Esophagus squamous epithelium (tissue), 5 donors: ENCODE measurements around the gene DBN1. TPM values are rescaled to one million over a fixed set of nuclear protein-coding genes. Genes with fewer than 3 reads are reported as not detected.

Experiments used
- DNase-seq: peaks from one replicate; lab custom pipeline; 2025; lab: John Stamatoyannopoulos, UW
- H3K27ac ChIP-seq, 4 donors: fragments of 200-600 bp; sonication (generic); one replicate each; pipeline ENCODE4 v1.5.1; 2016 to 2019; ENCODE audit warnings: mild to moderate bottlenecking in 1 of 4
- H3K27me3 ChIP-seq, 4 donors: fragments of 200-600 bp; sonication (generic); 1 replicate in 3 of 4; 2 replicates in 1 of 4; pipeline versions ENCODE4 v1.5.1 to v1.6.0; 2017 to 2021; ENCODE audit warnings: antibody characterized with exemption in 1 of 4
- H3K36me3 ChIP-seq, 3 donors: fragments of 200-600 bp; sonication (generic); one replicate each; pipeline ENCODE4 v1.5.1; 2016 to 2019
- H3K4me1 ChIP-seq, 3 donors: fragments of 200-600 bp; sonication (generic); one replicate each; pipeline ENCODE4 v1.5.1; 2017 to 2019
- H3K4me3 ChIP-seq, 4 donors: fragments of 200-600 bp; sonication (generic); 1 replicate in 3 of 4; 2 replicates in 1 of 4; pipeline ENCODE4 v1.5.1; 2016 to 2019; ENCODE audit warnings: mild to moderate bottlenecking in 2 of 4, moderate library complexity in 1 of 4
- H3K9me3 ChIP-seq, 3 donors: fragments of 200-600 bp; sonication (generic); one replicate each; pipeline ENCODE4 v1.5.1; 2016 to 2019
- CTCF ChIP-seq, 6 experiments: fragments of 450-650 bp in 4 of 6; fragments of 200-600 bp in 2 of 6; sonication (generic) in 2 of 6; IDR thresholded peaks; one replicate each; pipeline ENCODE4 v1.5.1; 2016 to 2019; ENCODE audit warnings: antibody characterized with exemption in 6 of 6, mild to moderate bottlenecking in 4 of 6, moderate library complexity in 4 of 6
- POLR2A ChIP-seq, 4 donors: fragments of 450-650 bp; IDR thresholded peaks; one replicate each; pipeline ENCODE4 v1.6.1; 2017; ENCODE audit warnings: antibody characterized with exemption in 4 of 4, mild to moderate bottlenecking in 4 of 4, moderate library complexity in 3 of 4
- WGBS, 2 donors: methylation state at CpG; one replicate each; pipeline ENCODE4 v1.1.5; 2018; 5-methylcytosine and 5-hydroxymethylcytosine counted together
- intact Hi-C: fragments of 100-400 bp; cut with DNase I; formaldehyde crosslinking; loops from one replicate; pipeline ENCODE4 v1.15.0; 2022
- total RNA-seq, 4 donors: library from RNA; depleted of rRNA; stranded (reverse); fragments of >200 nt; gene quantifications; one replicate each; pipeline ENCODE4 v1.1.0, GENCODE V29; 2016
- donor health status: DM: yes; HTN: yes; CAD: no.

The DBN1 gene
- total RNA-seq, result 10 to 100 TPM; 11.9 to 51.1 (median 27.2) TPM

- intact Hi-C loops, result no loop called here
- Histone ChIP-seq H3K4me3 (peak within 1 kb of the TSS; percentile 47 to 81 (median 76)), H3K27ac (peak within 1 kb of the TSS; percentile 79 to 91 (median 84)), H3K27me3 (no peaks in the 10 kb centered on the region), H3K4me1 (peaks cover 26 to 96% (median 27%) of the 10 kb centered on the region in 3 donors), H3K36me3 (peaks cover 0 to 3% (median 0%) of the 10 kb centered on the region in 3 donors), H3K9me3 (no peaks in the 10 kb centered on the region)
- 0 to 10% methylated on average over 4 to 9 of the region's 69 CpGs for WGBS, 2 donors
- no peak for TF ChIP-seq CTCF (IDR thresholded peaks at IDR 0.05)
- peak in 1 of 4 donors; percentile 14 for TF ChIP-seq POLR2A (IDR thresholded peaks at IDR 0.05)
- no peak for DNase-seq
Measured at GRCh38 chr5:177473443-177474001, at the start of gene DBN1. Gene DBN1, minus strand, starts transcription at chr5:177473634. Its CDS starts 113 bp downstream, at chr5:177473521.

DNA sequence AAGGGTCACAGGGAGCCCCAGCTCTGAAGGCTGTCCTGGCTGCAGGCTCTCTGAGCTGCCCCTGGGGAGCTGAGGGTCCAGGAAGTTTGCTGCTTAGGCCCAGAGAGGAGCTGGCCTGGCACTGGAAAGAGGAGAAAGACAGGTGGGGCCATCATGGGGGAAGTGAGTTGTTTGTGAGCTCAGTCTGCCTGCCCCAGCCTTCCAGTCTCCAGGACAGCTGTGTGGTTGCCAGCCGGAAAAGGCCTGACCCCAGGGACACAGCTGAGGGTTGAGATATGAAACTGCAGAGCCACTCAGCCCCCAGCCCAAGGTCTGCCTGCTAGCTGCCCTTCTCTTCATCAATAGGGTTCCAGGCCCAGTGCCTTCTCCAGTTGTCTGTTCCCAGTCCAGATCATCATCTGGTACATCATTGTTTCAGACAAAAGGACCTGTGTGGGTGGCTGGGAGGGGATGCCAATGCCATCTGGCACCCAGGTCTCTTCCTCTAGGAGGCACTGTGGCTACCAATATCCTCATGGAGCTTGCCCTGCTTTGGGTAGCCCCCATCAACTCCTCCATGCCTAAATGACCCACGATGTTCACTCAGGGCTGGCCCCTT, 47.6 kb upstream of the DBN1 start:
- 71 to 88% methylated on average over 2 of the region's 2 CpGs for WGBS, 2 donors
- intact Hi-C loops, result no loop called here
- TF ChIP-seq POLR2A (IDR thresholded peaks at IDR 0.05) (no peak), CTCF (IDR thresholded peaks at IDR 0.05) (no peak)
- peaks cover 2 to 36% (median 6%) of the 10 kb centered on the region in 3 donors for H3K4me1 ChIP-seq
- no peaks in the 10 kb centered on the region for H3K27me3 ChIP-seq
- H3K36me3 ChIP-seq, result peaks cover 21 to 72% (median 24%) of the 10 kb centered on the region in 3 donors
- no peak overlapping the region for H3K27ac ChIP-seq
- H3K9me3 ChIP-seq, result no peaks in the 10 kb centered on the region
- no peak for DNase-seq
- no peak overlapping the region for H3K4me3 ChIP-seq

DNA sequence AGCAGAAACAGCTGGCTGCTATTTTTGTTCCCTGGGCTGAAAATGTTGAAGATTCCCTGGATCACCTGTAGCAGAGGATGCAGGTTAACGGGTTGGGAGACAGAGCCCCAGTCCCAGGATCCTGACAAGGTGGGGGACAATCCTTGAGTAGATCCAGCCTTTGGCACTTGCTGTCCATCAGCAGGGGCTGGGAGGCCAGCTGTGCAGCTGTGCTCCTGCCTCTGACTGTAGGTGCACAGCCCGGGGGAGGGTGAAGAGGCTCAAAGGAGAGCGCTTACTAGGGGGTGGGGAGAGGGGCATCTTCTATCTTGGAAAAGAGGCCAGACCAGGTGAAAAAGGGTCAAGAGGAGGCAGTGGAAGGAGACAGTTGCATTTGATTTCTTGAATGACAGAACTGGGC, 46.8 kb upstream of the DBN1 start:
- WGBS, 2 donors, result 82 to 92% methylated on average over 2 to 3 of the region's 3 CpGs

DNA sequence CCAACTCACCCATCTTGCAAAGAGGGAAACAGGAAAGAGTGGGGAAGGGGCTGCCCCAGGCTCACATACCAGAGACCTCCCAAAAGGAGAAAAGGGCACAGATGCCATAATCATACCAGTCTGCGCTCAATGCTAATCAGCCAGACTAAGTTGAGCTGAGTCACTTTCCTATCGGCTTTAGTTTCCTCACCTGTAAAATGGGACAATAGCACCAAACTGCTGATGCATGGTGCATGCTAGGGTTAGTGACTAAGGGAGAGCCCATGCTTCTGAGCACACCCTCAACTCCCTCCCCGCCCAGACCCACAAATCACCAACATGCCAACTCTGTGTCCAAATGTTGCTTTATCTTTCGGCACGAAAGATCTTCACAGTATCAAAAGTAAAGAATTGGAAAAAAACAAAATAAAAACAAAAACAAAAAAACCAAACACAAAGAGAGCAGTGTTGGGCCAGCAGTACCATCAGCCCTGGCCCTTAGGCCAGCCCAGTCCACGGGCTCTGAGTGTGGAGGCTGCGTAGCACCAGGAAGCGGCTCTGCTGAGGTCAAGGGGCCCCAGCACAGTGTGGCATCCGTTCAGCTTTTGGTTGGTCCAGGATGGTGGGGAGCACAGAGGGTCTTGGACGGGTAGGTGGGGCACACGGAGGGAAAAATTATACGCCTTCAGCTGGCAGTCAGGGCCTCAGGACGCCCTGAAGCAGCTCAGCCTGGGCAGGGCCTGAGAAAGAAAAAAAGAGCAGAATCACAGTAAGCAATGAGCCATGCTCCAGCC, 46.2 kb upstream of the DBN1 start:
- peaks cover 15 to 70% (median 24%) of the 10 kb centered on the region in 3 donors for H3K36me3 ChIP-seq
- TF ChIP-seq CTCF (IDR thresholded peaks at IDR 0.05) (no peak), POLR2A (IDR thresholded peaks at IDR 0.05) (no peak)
- H3K27me3 ChIP-seq, result no peaks in the 10 kb centered on the region
- H3K27ac ChIP-seq, result peak overlapping the region in 1 of 4 donors; percentile 14
- no peak for DNase-seq
- intact Hi-C loops, result no loop called here
- peaks cover 14 to 39% (median 14%) of the 10 kb centered on the region in 3 donors for H3K4me1 ChIP-seq
- no peak overlapping the region for H3K4me3 ChIP-seq
- WGBS, 2 donors, result 72 to 85% methylated on average over 11 to 13 of the region's 13 CpGs
- no peaks in the 10 kb centered on the region for H3K9me3 ChIP-seq

More for the DNA sequence above, 46.8 kb upstream of the DBN1 start:
- intact Hi-C loops, result no loop called here
- H3K4me3 ChIP-seq, result no peak overlapping the region
- H3K4me1 ChIP-seq, result peaks cover 10 to 39% (median 13%) of the 10 kb centered on the region in 3 donors
- no peak for DNase-seq
- no peak overlapping the region for H3K27ac ChIP-seq
- TF ChIP-seq POLR2A (IDR thresholded peaks at IDR 0.05) (no peak), CTCF (IDR thresholded peaks at IDR 0.05) (no peak)
- no peaks in the 10 kb centered on the region for H3K9me3 ChIP-seq
- no peaks in the 10 kb centered on the region for H3K27me3 ChIP-seq
- peaks cover 15 to 70% (median 24%) of the 10 kb centered on the region in 3 donors for H3K36me3 ChIP-seq
